ENCODE results near the gene NPB.

NPB gene

GRCh38 chr17:81900181-81900820 is 1.7 kb upstream of the NPB start:
- no peaks in the 10 kb centered on the region for H3K9me3 Mint-ChIP-seq
- peaks cover 3% of the 10 kb centered on the region for H3K4me1 Mint-ChIP-seq
- no peak overlapping the region for H3K27ac Mint-ChIP-seq
- peaks cover 10% of the 10 kb centered on the region for H3K36me3 Mint-ChIP-seq
- H3K27me3 Mint-ChIP-seq, result peaks cover 5% of the 10 kb centered on the region
- no peak overlapping the region for H3K4me3 Mint-ChIP-seq
- ATAC-seq (ENCODE audit: low read depth) (no peak), DNase-seq (ENCODE audit: low spot score in 2 of 2) (no peak)

- no peak for ATAC-seq (ENCODE audit: low read depth)
- Mint-ChIP-seq H3K27ac (no peak overlapping the region), H3K27me3 (peaks cover 5% of the 10 kb centered on the region), H3K4me1 (peaks cover 3% of the 10 kb centered on the region), H3K4me3 (peak overlapping the region; percentile 18), H3K36me3 (peaks cover 9% of the 10 kb centered on the region), H3K9me3 (no peaks in the 10 kb centered on the region)
- DNase-seq (ENCODE audit: low spot score in 2 of 2), result no peak
These were observed 643 bp upstream of the NPB start for GRCh38 chr17:81901167-81902022.

- Mint-ChIP-seq H3K4me3 (no peak overlapping the region), H3K27ac (no peak overlapping the region), H3K36me3 (peaks cover 7% of the 10 kb centered on the region), H3K4me1 (peaks cover 3% of the 10 kb centered on the region), H3K9me3 (no peaks in the 10 kb centered on the region), H3K27me3 (peaks cover 5% of the 10 kb centered on the region)
- ATAC-seq (ENCODE audit: low read depth), result peak; percentile 54
- DNase-seq (ENCODE audit: low spot score in 2 of 2), result no peak
These were observed 796 bp downstream of the NPB start for GRCh38 chr17:81902653-81903414.

- DNase-seq (ENCODE audit: low spot score in 2 of 2) (no peak), ATAC-seq (ENCODE audit: low read depth) (no peak)
- H3K36me3 Mint-ChIP-seq, result peaks cover 7% of the 10 kb centered on the region
- peaks cover 3% of the 10 kb centered on the region for H3K4me1 Mint-ChIP-seq
- H3K27ac Mint-ChIP-seq, result no peak overlapping the region
- H3K27me3 Mint-ChIP-seq, result peaks cover 5% of the 10 kb centered on the region
- no peaks in the 10 kb centered on the region for H3K9me3 Mint-ChIP-seq
- no peak overlapping the region for H3K4me3 Mint-ChIP-seq
These were observed 1.4 kb downstream of the NPB start for GRCh38 chr17:81903415-81903831.

- H3K9me3 Mint-ChIP-seq, result no peaks in the 10 kb centered on the region
- peaks cover 3% of the 10 kb centered on the region for H3K4me1 Mint-ChIP-seq
- H3K27me3 Mint-ChIP-seq, result peaks cover 5% of the 10 kb centered on the region
- H3K4me3 Mint-ChIP-seq, result no peak overlapping the region
- ATAC-seq (ENCODE audit: low read depth) (no peak), DNase-seq (ENCODE audit: low spot score in 2 of 2) (no peak)
- no peak overlapping the region for H3K27ac Mint-ChIP-seq
- peaks cover 7% of the 10 kb centered on the region for H3K36me3 Mint-ChIP-seq
These were observed 2.0 kb downstream of the NPB start for GRCh38 chr17:81903896-81904599.

- DNase-seq (ENCODE audit: low spot score in 2 of 2), result no peak
- H3K4me1 Mint-ChIP-seq, result peaks cover 3% of the 10 kb centered on the region
- H3K4me3 Mint-ChIP-seq, result no peak overlapping the region
- H3K36me3 Mint-ChIP-seq, result peaks cover 5% of the 10 kb centered on the region
- no peak for ATAC-seq (ENCODE audit: low read depth)
- H3K9me3 Mint-ChIP-seq, result no peaks in the 10 kb centered on the region
- H3K27ac Mint-ChIP-seq, result no peak overlapping the region
- H3K27me3 Mint-ChIP-seq, result peaks cover 5% of the 10 kb centered on the region
These were observed 2.8 kb downstream of the NPB start for GRCh38 chr17:81904600-81905423.

- Mint-ChIP-seq H3K4me3 (no peak overlapping the region), H3K36me3 (peaks cover 3% of the 10 kb centered on the region), H3K27me3 (peaks cover 5% of the 10 kb centered on the region), H3K4me1 (peaks cover 5% of the 10 kb centered on the region), H3K9me3 (no peaks in the 10 kb centered on the region), H3K27ac (no peak overlapping the region)
- ATAC-seq (ENCODE audit: low read depth), result no peak
- DNase-seq (ENCODE audit: low spot score in 2 of 2), result no peak
These were observed 3.4 kb downstream of the NPB start for GRCh38 chr17:81905424-81905875.

- DNase-seq (ENCODE audit: low spot score in 2 of 2), result no peak
- Mint-ChIP-seq H3K4me1 (peaks cover 2% of the 10 kb centered on the region), H3K9me3 (no peaks in the 10 kb centered on the region), H3K27ac (no peak overlapping the region), H3K36me3 (no peaks in the 10 kb centered on the region), H3K27me3 (peaks cover 3% of the 10 kb centered on the region), H3K4me3 (no peak overlapping the region)
- no peak for ATAC-seq (ENCODE audit: low read depth)
These were observed 4.0 kb downstream of the NPB start for GRCh38 chr17:81905993-81906392.

- DNase-seq (ENCODE audit: low spot score in 2 of 2) (no peak), ATAC-seq (ENCODE audit: low read depth) (no peak)
- Mint-ChIP-seq H3K27me3 (no peaks in the 10 kb centered on the region), H3K36me3 (no peaks in the 10 kb centered on the region), H3K9me3 (no peaks in the 10 kb centered on the region), H3K27ac (no peak overlapping the region), H3K4me1 (peaks cover 2% of the 10 kb centered on the region), H3K4me3 (no peak overlapping the region)
These were observed 4.6 kb downstream of the NPB start for GRCh38 chr17:81906476-81907218.

GRCh38 chr17:81907219-81908145 is 5.4 kb downstream of the NPB start:
- Mint-ChIP-seq H3K36me3 (no peaks in the 10 kb centered on the region), H3K27me3 (no peaks in the 10 kb centered on the region), H3K27ac (no peak overlapping the region), H3K9me3 (no peaks in the 10 kb centered on the region), H3K4me3 (no peak overlapping the region), H3K4me1 (peaks cover 4% of the 10 kb centered on the region)
- DNase-seq (ENCODE audit: low spot score in 2 of 2) (no peak), ATAC-seq (ENCODE audit: low read depth) (no peak)

- H3K9me3 Mint-ChIP-seq, result no peaks in the 10 kb centered on the region
- H3K27me3 Mint-ChIP-seq, result no peaks in the 10 kb centered on the region
- ATAC-seq (ENCODE audit: low read depth) (no peak), DNase-seq (ENCODE audit: low spot score in 2 of 2) (no peak)
- no peak overlapping the region for H3K4me3 Mint-ChIP-seq
- no peak overlapping the region for H3K27ac Mint-ChIP-seq
- peaks cover 4% of the 10 kb centered on the region for H3K4me1 Mint-ChIP-seq
- peaks cover 2% of the 10 kb centered on the region for H3K36me3 Mint-ChIP-seq
These were observed 6.8 kb downstream of the NPB start for GRCh38 chr17:81908793-81909192.

GRCh38 chr17:81909231-81909630 is 7.2 kb downstream of the NPB start:
- Mint-ChIP-seq H3K9me3 (no peaks in the 10 kb centered on the region), H3K36me3 (peaks cover 2% of the 10 kb centered on the region), H3K27me3 (no peaks in the 10 kb centered on the region), H3K27ac (no peak overlapping the region), H3K4me1 (peaks cover 4% of the 10 kb centered on the region), H3K4me3 (no peak overlapping the region)
- ATAC-seq (ENCODE audit: low read depth), result no peak
- no peak for DNase-seq (ENCODE audit: low spot score in 2 of 2)
